SK-N-SH (cell line): ENCODE measurements around the gene PRELP. TPM values are rescaled to one million over a fixed set of nuclear protein-coding genes. Genes with fewer than 3 reads are reported as not detected.

Source experiments
- CTCF ChIA-PET: fragments of 300-600, 350-600 bp; formaldehyde crosslinking; extraction: SDS; loops from one replicate; lab custom pipeline; 2021; lab: Yijun Ruan, JAX
- POLR2A ChIA-PET: fragments of 350-600 bp; sonication (Branson Sonifier 250); formaldehyde crosslinking; extraction: SDS; loops from one replicate; lab custom pipeline; 2020; ENCODE audit warnings: antibody characterized with exemption, inconsistent platforms; lab: Yijun Ruan, JAX
- DNase-seq: peaks from one replicate; pipeline ENCODE4 v3.0.0; 2012
- H2AFZ ChIP-seq: fragments of 200-600 bp; sonication (generic); 2 replicates; pipeline ENCODE4 v1.8.1; 2016; ENCODE audit warnings: antibody characterized with exemption, mild to moderate bottlenecking, low read depth
- H3F3A ChIP-seq: fragments of 200-600 bp; sonication (generic); replicated peaks from 2 replicates; pipeline ENCODE3; 2016; ENCODE audit warnings: antibody characterized with exemption, mild to moderate bottlenecking; ENCODE audit not compliant: insufficient read depth
- H3K27ac ChIP-seq, 2 experiments: fragments of 200-500 bp in 1 of 2; fragments of 200-600 bp in 1 of 2; sonication (Bioruptor generic) in 1 of 2; sonication (generic), shearing (Covaris generic) in 1 of 2; 2 replicates each; pipeline versions ENCODE4 v1.5.1 to v1.6.1; 2014 to 2016; ENCODE audit warnings: low read depth in 2 of 2, inconsistent platforms in 1 of 2, low read length in 1 of 2, mild to moderate bottlenecking in 1 of 2, mixed read lengths in 1 of 2
- H3K27me3 ChIP-seq: fragments of 200-600 bp; sonication (generic), shearing (Covaris generic); 2 replicates; pipeline ENCODE4 v1.6.1; 2016; ENCODE audit warnings: mixed run types; ENCODE audit not compliant: insufficient read depth
- H3K36me3 ChIP-seq, 2 experiments: fragments of 200-500 bp in 1 of 2; fragments of 200-600 bp in 1 of 2; sonication (Bioruptor generic) in 1 of 2; sonication (generic) in 1 of 2; replicated peaks in 1 of 2; 2 replicates each; pipeline versions ENCODE3 to v1.5.1; 2014 to 2016; ENCODE audit warnings: low read length in 1 of 2, mild to moderate bottlenecking in 1 of 2; ENCODE audit not compliant: insufficient read depth in 2 of 2, control insufficient read depth in 1 of 2
- H3K4me1 ChIP-seq, 2 experiments: fragments of 200-500 bp in 1 of 2; fragments of 200-600 bp in 1 of 2; sonication (Bioruptor generic) in 1 of 2; sonication (generic), shearing (Covaris generic) in 1 of 2; 2 replicates each; pipeline versions ENCODE4 v1.5.1 to v1.6.1; 2014 to 2016; ENCODE audit warnings: low read depth in 1 of 2, low read length in 1 of 2, mixed run types in 1 of 2; ENCODE audit not compliant: insufficient read depth in 2 of 2, control insufficient read depth in 1 of 2
- H3K4me2 ChIP-seq: fragments of 200-600 bp; sonication (generic), shearing (Covaris generic); 2 replicates; pipeline ENCODE4 v1.6.1; 2017; ENCODE audit warnings: mixed run types
- H3K4me3 ChIP-seq, 2 experiments: fragments of 200-500 bp in 1 of 2; fragments of 200-600 bp in 1 of 2; sonication (Bioruptor generic) in 1 of 2; sonication (generic), shearing (Covaris generic) in 1 of 2; 2 replicates each; pipeline versions ENCODE4 v1.5.1 to v1.8.1; 2014 to 2016; ENCODE audit warnings: low read depth in 2 of 2, inconsistent platforms in 1 of 2, low read length in 1 of 2, mild to moderate bottlenecking in 1 of 2, mixed read lengths in 1 of 2, moderate library complexity in 1 of 2
- H3K79me2 ChIP-seq: fragments of 200-600 bp; sonication (generic); 2 replicates; pipeline ENCODE4 v1.8.1; 2017; ENCODE audit warnings: mild to moderate bottlenecking; ENCODE audit not compliant: insufficient read depth
- H3K9ac ChIP-seq: fragments of 200-600 bp; sonication (generic); 2 replicates; pipeline ENCODE4 v1.6.1; 2017; ENCODE audit warnings: mixed run types
- H3K9me2 ChIP-seq: fragments of 200-600 bp; sonication (generic); 2 replicates; pipeline ENCODE4 v1.6.1; 2017; ENCODE audit warnings: mixed run types
- H3K9me3 ChIP-seq: fragments of 200-600 bp; sonication (generic); 2 replicates; pipeline ENCODE4 v1.6.1; 2017; ENCODE audit warnings: mixed run types, mild to moderate bottlenecking, moderate library complexity
- H4K20me1 ChIP-seq: fragments of 200-600 bp; sonication (generic); 2 replicates; pipeline ENCODE4 v1.6.1; 2017; ENCODE audit warnings: mild to moderate bottlenecking, mixed run types; ENCODE audit not compliant: insufficient read depth
- CHD2 ChIP-seq: fragments of 150-350 bp; IDR thresholded peaks from 2 replicates; pipeline ENCODE4 v1.6.1; 2018; ENCODE audit warnings: low read length; ENCODE audit not compliant: partially characterized antibody
- CTCF ChIP-seq: fragments of 200-600 bp; sonication (generic); IDR thresholded peaks from 2 replicates; pipeline ENCODE4 v1.6.1; 2017; ENCODE audit warnings: antibody characterized with exemption, mild to moderate bottlenecking, moderate library complexity
- ELF1 ChIP-seq: IDR thresholded peaks from 2 replicates; pipeline ENCODE4 v1.4.0; 2012
- EP300 ChIP-seq, 2 experiments: IDR thresholded peaks; 2 replicates each; pipeline versions ENCODE4 v1.4.0 to v1.6.1; 2012; ENCODE audit warnings: borderline replicate concordance in 1 of 2, low read depth in 1 of 2, low read length in 1 of 2
- EZH2phosphoT487 ChIP-seq: fragments of 200-600 bp; sonication (generic); IDR thresholded peaks from 2 replicates; pipeline ENCODE4 v1.6.1; 2017; ENCODE audit warnings: low read depth, mixed run types, mild to moderate bottlenecking, antibody characterized with exemption, moderate library complexity, borderline replicate concordance
- FOSL2 ChIP-seq: IDR thresholded peaks from 2 replicates; pipeline ENCODE4 v1.4.0; 2012; ENCODE audit warnings: low read depth, mild to moderate bottlenecking, moderate library complexity, borderline replicate concordance
- FOXJ3 ChIP-seq: sonication (generic); formaldehyde crosslinking; IDR thresholded peaks from 2 replicates; pipeline ENCODE4 v1.5.1; 2020; ENCODE audit warnings: mild to moderate bottlenecking, missing genetic modification reagents
- FOXM1 ChIP-seq: IDR thresholded peaks from 2 replicates; pipeline ENCODE4 v1.4.0; 2012; ENCODE audit warnings: low read depth, mild to moderate bottlenecking
- JUND ChIP-seq: IDR thresholded peaks from 2 replicates; pipeline ENCODE4 v1.4.0; 2012
- MAX ChIP-seq: IDR thresholded peaks from 2 replicates; pipeline ENCODE4 v1.4.0; 2012; ENCODE audit warnings: low read depth
- MEF2A ChIP-seq: IDR thresholded peaks from 2 replicates; pipeline ENCODE4 v1.4.0; 2012; ENCODE audit warnings: low read depth, borderline replicate concordance
- MXI1 ChIP-seq: IDR thresholded peaks from 2 replicates; pipeline ENCODE4 v1.6.1; 2012; ENCODE audit warnings: mild to moderate bottlenecking, low read depth, low read length, improper control_type of control experiment
- NFIC ChIP-seq: IDR thresholded peaks from 2 replicates; pipeline ENCODE4 v1.4.0; 2012; ENCODE audit warnings: borderline replicate concordance
- POLR2AphosphoS5 ChIP-seq: IDR thresholded peaks from 2 replicates; pipeline ENCODE4 v1.6.1; 2012; ENCODE audit warnings: low read depth, low read length
- RAD21 ChIP-seq: IDR thresholded peaks from 2 replicates; pipeline ENCODE4 v1.6.1; 2012; ENCODE audit warnings: mild to moderate bottlenecking, low read length
- RCOR1 ChIP-seq: fragments of 150-350 bp; IDR thresholded peaks from 2 replicates; pipeline ENCODE4 v1.6.1; 2017; ENCODE audit warnings: antibody characterized with exemption, low read length
- RFX5 ChIP-seq: IDR thresholded peaks from 2 replicates; pipeline ENCODE4 v1.6.1; 2012; ENCODE audit warnings: mild to moderate bottlenecking, improper control_type of control experiment, low read length
- RXRA ChIP-seq: IDR thresholded peaks from 2 replicates; pipeline ENCODE4 v1.4.0; 2012; ENCODE audit warnings: low read depth, mild to moderate bottlenecking, borderline replicate concordance
- SIN3A ChIP-seq: IDR thresholded peaks from 2 replicates; pipeline ENCODE4 v1.6.1; 2012; ENCODE audit warnings: low read depth, mild to moderate bottlenecking, low read length, moderate library complexity, borderline replicate concordance
- SMC3 ChIP-seq: IDR thresholded peaks from 2 replicates; pipeline ENCODE4 v1.6.1; 2012; ENCODE audit warnings: low read depth, low read length, improper control_type of control experiment
- TAF1 ChIP-seq: IDR thresholded peaks from 2 replicates; pipeline ENCODE4 v1.6.1; 2012; ENCODE audit warnings: low read depth, mild to moderate bottlenecking, low read length, moderate library complexity, borderline replicate concordance
- TCF12 ChIP-seq: IDR thresholded peaks from 2 replicates; pipeline ENCODE4 v1.4.0; 2012
- TEAD4 ChIP-seq: IDR thresholded peaks from 2 replicates; pipeline ENCODE4 v1.4.0; 2012; ENCODE audit warnings: mild to moderate bottlenecking, borderline replicate concordance; ENCODE audit not compliant: insufficient read depth
- USF2 ChIP-seq: fragments of 150-350 bp; IDR thresholded peaks from 2 replicates; pipeline ENCODE4 v1.6.1; 2017; ENCODE audit warnings: antibody characterized with exemption, low read length, low read depth, borderline replicate concordance
- YY1 ChIP-seq: IDR thresholded peaks from 2 replicates; pipeline ENCODE4 v1.4.0; 2012; ENCODE audit warnings: low read depth, mild to moderate bottlenecking
- ZBTB33 ChIP-seq: IDR thresholded peaks from 2 replicates; pipeline ENCODE4 v1.4.0; 2012; ENCODE audit warnings: low read depth, borderline replicate concordance
- WGBS: methylation state at CpG from one replicate; pipeline ENCODE4 v1.1.6; 2017; ENCODE audit warnings: low lambda C conversion rate; 5-methylcytosine and 5-hydroxymethylcytosine counted together
- polyA plus RNA-seq, 3 experiments: library from polyadenylated mRNA; depleted of rRNA; stranded (reverse); fragments of >200 nt; gene quantifications; 2 replicates each; pipeline ENCODE4 v1.2.3, GENCODE V29; 2012

Gene PRELP
- polyA plus RNA-seq, 1 of the 3 experiments (the other 2 are of a cell fraction): 0.48 TPM

GRCh38 chr1:203455706-203456105, 19.9 kb upstream of the PRELP start:
- no peaks in the 10 kb centered on the region for H4K20me1 ChIP-seq
- H2AFZ ChIP-seq: no peak overlapping the region
- H3K4me1 ChIP-seq: peaks cover 0 to 16% of the 10 kb centered on the region in 2 experiments; a peak in 3 of 4 replicates
- H3K9ac ChIP-seq: no peak overlapping the region
- DNase-seq: no peak
- H3F3A ChIP-seq: no peaks in the 10 kb centered on the region
- TF ChIP-seq FOXJ3 (CRISPR knock-in tag) (no peak), FOXM1 (no peak), YY1 (no peak), TEAD4 (no peak), CTCF (no peak), ELF1 (no peak), RXRA (no peak), SMC3 (no peak), MEF2A (no peak), FOSL2 (no peak), CHD2 (no peak), MAX (no peak), POLR2AphosphoS5 (no peak)
- POLR2A ChIA-PET: no interaction called here
- no peaks in the 10 kb centered on the region for H3K27me3 ChIP-seq
- no peaks in the 10 kb centered on the region for H3K36me3 ChIP-seq
- H3K4me3 ChIP-seq: no peak overlapping the region
- H3K9me2 ChIP-seq: no peaks in the 10 kb centered on the region
- H3K9me3 ChIP-seq: no peaks in the 10 kb centered on the region
- H3K4me2 ChIP-seq: no peak overlapping the region
- WGBS: 97% methylated on average over 3 of the region's 3 CpGs
- H3K27ac ChIP-seq: no peak overlapping the region
- CTCF ChIA-PET: interaction anchor here (0.9 to 1.9 kb wide), 4 partner anchors 8 to 116 kb away, joined by 3 to 6 read pairs (median 4); no protein-coding TSS in a partner anchor
- H3K79me2 ChIP-seq: no peaks in the 10 kb centered on the region

GRCh38 chr1:203456577-203456976, 19.0 kb upstream of the PRELP start:
- no peaks in the 10 kb centered on the region for H3K36me3 ChIP-seq
- ChIA-PET CTCF (interaction anchor here (1.2 to 1.9 kb wide), 2 partner anchors 9 to 116 kb away, joined by 3 to 6 read pairs; no protein-coding TSS in a partner anchor), POLR2A (no interaction called here)
- H3K27me3 ChIP-seq: no peaks in the 10 kb centered on the region
- H4K20me1 ChIP-seq: no peaks in the 10 kb centered on the region
- H3K9ac ChIP-seq: no peak overlapping the region
- no peak overlapping the region for H3K4me2 ChIP-seq
- no peak overlapping the region for H3K4me3 ChIP-seq
- H2AFZ ChIP-seq: no peak overlapping the region
- H3K79me2 ChIP-seq: no peaks in the 10 kb centered on the region
- no peak for DNase-seq
- no peaks in the 10 kb centered on the region for H3K9me3 ChIP-seq
- H3K9me2 ChIP-seq: no peaks in the 10 kb centered on the region
- peaks cover 0 to 15% of the 10 kb centered on the region in 2 experiments; a peak in 3 of 4 replicates for H3K4me1 ChIP-seq
- WGBS: 80% methylated on average over 4 of the region's 4 CpGs
- no peak overlapping the region for H3K27ac ChIP-seq
- H3F3A ChIP-seq: no peaks in the 10 kb centered on the region
- TF ChIP-seq SIN3A (no peak), EP300 (IDR thresholded peaks at IDR 0.05; ENCODE audit: borderline replicate concordance in 1 of 2, low read depth in 1 of 2, low read length in 1 of 2) (no peak), ZBTB33 (no peak), RCOR1 (no peak), MAX (no peak), TCF12 (no peak), JUND (no peak), RFX5 (no peak), TAF1 (no peak), MXI1 (no peak), USF2 (no peak), NFIC (no peak), EZH2phosphoT487 (no peak), RAD21 (no peak), TEAD4 (no peak)
